Stimulated activated CD8-positive, alpha-beta memory T cell treated with anti-CD3 and anti-CD28 coated beads, Interleukin-7, amount 100 ng/mL, for 4 hours (primary cell): ENCODE measurements around the gene PMIS2.
A peak's percentile ranks its signal among the peaks of the same experiment; 100 is the strongest.

Experiments
- DNase-seq, 2 donors: peaks; one replicate each; pipeline ENCODE4 v3.0.0-alpha.2; 2020; ENCODE audit warnings: low read depth in 2 of 2

PMIS2 gene

DNA sequence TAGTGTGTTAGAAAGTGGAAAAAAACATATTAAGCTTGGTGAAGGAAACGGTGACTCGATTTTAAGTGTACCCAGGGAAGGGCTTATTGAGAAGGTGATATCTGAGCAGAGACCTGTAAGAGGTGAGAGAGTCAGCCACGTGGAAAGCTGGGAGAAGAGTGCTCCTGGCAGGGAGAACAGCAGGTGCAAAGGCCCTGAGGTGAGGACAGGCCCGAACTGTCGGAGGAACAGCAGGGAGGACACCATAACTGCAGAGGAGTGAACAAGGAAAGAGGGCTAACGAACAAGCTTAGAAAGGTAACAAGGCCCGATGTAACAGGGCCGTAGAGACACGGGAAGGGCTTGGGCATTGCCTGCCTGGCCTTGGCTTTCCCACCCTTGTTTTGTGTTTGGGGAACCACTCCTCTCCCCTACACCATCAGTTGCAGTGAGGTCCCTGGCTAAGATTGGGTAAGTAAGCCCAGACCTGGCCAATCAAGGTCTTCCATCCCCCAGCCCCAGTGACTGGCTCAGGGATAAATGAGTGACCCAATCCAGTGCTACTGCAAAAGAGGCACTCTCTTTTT is 29.9 kb upstream of the PMIS2 start:
- no peak for DNase-seq

GRCh38 chr19:35556846-35557538 is 29.0 kb upstream of the PMIS2 start:
- DNase-seq = no peak

GRCh38 chr19:35557539-35558399 is 28.2 kb upstream of the PMIS2 start:
- peak in 1 of 2 donors; percentile 30 for DNase-seq

DNA sequence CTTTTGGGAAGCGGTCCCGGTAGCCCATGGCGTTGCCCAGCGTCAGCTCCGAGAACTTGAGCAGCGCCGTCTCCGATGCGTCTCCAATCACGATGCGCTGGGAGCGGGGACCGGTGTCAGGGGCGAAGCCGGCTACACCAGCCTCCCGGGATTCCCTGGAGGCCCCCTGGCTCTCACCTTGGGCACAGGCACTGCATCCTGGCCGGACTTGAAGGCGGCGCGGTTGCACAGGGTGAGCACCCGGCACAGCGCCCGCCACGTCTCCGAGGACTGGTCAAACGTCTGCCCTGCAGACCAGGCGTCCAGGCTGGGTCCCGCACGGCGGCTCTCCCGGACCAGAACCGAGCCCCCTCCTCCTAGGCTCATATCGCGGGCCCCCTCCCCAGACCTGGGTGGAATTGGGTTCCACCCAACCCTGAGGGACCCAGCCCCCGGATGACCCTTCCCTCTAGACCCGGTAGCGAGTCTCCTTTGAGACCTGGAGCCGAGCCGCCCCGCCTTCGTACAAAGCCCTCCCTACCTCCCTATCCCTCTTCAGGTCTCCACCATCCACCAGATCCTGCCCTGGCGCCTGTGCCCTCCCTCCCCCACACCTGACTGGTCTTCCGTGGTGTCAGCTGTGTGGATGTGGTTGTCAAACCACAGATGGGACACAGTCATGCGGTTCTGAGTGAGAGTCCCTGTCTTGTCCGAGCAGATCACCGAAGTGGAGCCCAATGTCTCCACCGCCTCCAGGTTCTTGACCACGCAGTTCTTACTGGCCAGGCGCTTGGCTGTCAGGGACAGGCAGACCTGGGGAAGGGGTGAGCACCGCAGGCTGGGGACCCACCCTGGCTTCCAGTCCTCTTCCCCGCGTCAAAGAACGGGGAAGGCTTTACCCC is 27.3 kb upstream of the PMIS2 start:
- no peak for DNase-seq

GRCh38 chr19:35559281-35559659 is 26.7 kb upstream of the PMIS2 start:
- no peak for DNase-seq

GRCh38 chr19:35559781-35560180 is 26.2 kb upstream of the PMIS2 start:
- no peak for DNase-seq

DNA sequence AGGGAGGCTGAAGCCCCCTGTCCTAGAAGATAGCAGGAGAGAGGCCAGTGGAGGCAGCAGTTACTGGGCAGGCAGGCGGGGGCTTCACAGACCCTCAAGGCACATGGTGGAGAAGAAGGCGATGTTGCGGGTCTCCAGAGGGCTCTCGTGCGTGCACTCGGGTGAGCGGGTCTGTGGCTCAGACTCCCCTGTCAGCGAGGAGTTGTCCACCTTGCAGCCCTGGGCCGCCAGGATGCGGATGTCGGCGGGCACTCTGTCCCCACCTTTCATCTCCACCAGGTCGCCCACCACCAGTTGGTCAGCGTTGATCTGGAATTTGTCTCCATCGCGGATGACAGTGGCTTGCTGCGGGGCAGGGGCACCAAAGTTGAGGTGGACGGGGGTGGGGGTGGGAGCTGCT is 25.7 kb upstream of the PMIS2 start:
- no peak for DNase-seq

GRCh38 chr19:35560677-35561076 is 25.3 kb upstream of the PMIS2 start:
- no peak for DNase-seq

DNA sequence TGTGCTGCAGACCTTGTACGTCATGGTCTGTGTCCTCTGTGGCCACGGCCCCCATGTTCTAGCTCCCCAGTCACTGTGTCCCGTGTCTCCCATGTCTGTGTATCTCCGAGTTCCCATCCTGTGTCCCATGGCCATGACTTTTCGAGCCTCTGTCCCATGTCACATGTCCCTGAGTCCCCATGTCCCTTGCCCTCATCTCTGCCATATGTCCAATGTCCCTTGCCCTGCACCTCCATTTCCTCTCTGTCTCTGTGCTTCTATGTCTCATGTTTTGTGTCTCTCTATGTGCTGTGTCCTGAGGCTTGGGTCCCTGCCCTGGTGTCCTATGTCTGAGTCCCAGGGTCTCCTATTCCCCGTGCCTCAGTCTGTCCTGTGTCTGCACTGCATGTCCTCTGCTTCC is 24.5 kb upstream of the PMIS2 start:
- DNase-seq = no peak

DNA sequence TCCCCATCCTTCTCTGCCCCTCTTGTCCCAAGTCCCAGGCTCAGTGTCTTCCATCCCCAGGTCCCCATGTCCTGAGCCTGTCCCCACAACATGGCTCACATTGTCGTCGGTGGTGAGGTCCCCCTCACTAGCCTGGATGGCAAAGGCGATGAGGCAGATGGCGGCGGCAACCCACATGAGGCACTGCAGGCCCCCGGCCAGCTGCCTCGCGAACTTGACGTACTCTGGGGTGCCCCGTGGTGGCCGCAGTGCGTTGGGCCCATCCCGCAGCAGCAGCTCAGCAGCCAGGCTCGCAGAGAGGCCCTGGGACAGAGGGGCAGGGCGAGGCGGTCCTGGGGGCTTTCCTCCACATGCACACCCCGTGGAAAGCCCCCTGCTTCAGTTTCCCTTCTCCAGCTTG is 23.6 kb upstream of the PMIS2 start:
- no peak for DNase-seq

- DNase-seq = no peak
These were observed 23.2 kb upstream of the PMIS2 start for GRCh38 chr19:35562776-35563175.

- DNase-seq = no peak
These were observed 22.7 kb upstream of the PMIS2 start, which contains the start of gene ATP4A for GRCh38 chr19:35563207-35563829. Gene ATP4A, minus strand, starts transcription at chr19:35563658. Its CDS starts 29 bp downstream, at chr19:35563629.

DNA sequence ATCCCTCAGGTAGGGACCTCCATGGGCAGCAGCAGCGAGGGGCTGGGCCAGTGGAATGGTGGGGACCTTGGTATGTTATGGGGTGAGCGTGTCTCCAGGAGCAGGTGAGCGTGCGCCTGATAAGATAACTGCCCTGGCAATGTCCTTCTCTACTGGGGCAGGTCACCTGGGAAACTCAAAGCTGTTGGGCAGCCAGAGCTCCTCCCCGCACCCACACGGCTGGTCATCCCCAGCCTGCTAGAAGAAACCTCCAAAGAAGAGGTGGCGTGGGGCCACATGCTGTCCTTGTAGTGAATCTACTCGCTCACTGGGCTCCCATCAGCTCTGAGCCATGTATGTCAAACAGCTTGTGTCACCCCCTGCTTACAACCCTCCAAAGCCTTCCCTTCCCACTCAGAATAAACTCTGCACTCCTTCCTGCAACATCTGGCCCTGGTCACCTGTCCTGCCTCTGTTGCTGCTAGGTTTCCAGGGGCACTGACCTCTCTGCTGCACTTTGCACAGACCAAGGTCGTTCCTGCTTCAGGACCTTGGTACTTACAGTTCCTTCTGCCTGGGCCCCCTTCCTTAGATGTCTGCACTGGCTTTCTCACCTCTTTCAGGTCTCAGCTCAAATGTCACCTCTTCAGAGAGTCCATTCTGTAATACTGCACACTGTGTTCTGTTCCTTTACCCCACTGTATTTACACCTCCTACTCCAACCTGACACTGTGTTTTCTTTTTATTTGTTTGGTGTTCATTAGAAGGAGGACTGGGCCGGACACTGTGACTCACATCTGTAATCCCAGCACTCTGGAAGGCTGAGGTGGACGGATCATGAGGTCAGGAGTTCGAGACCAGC is 20.7 kb upstream of the PMIS2 start:
- DNase-seq = no peak

DNA sequence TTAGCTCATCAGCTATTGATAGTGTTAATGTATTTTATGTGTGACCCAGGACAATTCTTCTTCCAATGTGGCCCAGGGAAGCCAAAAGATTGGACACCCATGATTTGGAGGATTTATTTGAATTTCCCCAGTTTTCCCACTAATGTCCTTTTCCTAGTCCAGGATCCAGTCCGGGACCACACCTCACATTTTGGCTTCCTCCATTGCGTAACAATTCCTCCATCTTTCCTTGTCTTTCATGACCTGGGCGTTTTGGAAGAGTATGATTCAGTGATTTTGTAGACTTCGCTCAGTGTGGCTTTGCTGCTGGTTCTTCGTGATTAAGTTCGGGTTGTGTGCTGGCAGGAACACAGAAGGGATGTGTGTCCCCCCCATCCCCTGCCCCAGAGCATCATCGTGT is 19.2 kb upstream of the PMIS2 start:
- no peak for DNase-seq

DNA sequence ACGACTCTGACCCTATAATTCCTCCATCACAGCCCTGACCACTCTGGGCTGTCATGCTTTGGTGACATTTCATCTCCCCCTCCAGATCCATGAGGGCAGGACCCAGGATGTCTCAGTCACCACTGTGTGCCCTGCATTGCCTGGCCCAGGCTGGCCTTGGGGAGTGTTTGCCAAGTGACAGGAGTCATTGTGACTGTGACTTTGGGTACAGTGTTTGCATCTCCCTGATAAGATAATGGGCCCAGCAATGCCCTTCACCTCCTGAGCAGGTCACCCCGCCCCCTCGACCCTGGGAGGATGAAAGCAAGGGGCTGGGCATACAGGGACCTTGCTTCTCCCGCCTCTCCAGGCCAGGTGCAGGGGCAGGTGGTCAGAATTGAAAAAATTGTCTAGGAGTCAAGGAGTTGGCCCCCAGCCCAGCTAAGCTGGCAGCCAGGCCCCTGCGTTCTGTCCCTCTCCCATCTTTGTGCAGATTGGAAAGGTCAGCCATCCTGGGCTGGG is 16.6 kb upstream of the PMIS2 start:
- DNase-seq = no peak

DNA sequence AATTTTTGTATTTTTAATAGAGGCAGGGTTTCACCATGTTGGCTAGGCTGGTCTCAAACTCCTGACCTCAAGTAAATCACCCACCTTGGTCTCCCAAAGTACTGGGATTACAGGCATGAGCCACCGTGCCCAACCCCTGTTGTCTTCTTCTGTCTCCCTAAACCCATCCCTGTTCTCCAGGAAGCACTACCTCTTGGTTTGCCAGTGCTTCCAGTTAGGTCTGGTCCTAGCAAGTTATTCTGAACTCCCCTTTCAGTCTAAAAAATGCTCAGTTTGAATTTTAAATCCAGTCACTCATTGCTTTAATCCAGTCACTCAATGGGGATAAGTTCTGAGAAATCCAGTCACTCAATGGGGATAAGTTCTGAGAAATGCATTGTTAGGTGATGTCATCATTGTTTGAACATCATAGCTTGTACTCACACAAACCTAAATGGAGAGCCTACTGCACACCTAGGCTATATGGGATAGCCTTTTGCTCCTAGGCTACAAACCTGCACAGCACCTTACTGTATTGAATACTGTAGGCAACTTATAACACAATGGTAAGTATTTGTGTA is 14.5 kb upstream of the PMIS2 start:
- no peak for DNase-seq

DNA sequence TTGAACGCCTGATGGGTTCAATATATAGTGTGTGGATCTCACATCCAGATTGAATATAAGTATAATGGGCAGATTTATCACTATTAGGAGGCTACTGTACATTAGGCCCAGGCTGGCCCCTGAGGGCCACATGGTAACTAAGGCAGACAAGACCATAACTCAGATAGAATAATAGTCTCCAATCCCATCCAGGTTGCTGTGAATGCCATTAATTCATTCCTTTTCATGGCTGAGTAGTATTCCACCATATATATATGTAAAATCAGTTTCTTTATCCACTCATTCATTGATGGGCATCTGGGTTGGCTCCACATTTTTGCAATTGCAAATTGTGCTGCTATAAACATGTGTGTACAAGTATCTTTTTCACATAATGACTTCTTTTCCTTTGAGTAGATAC is 8.1 kb upstream of the PMIS2 start:
- no peak for DNase-seq

- DNase-seq = no peak
These were observed 7.3 kb upstream of the PMIS2 start for GRCh38 chr19:35578707-35579106.

- DNase-seq = no peak
These were observed 3.2 kb upstream of the PMIS2 start for GRCh38 chr19:35582760-35583159.

- DNase-seq = no peak
These were observed 1.3 kb downstream of the PMIS2 start for GRCh38 chr19:35587321-35587720.
